SK-N-MC (cell line): ENCODE data around the gene MCM8.

Source experiments
- EZH2 ChIP-seq: fragments of 200-600 bp; sonication (generic); IDR thresholded peaks from one replicate; pipeline ENCODE4 v1.6.1; 2017; ENCODE audit warnings: antibody characterized with exemption
- FOXP2 ChIP-seq: optimal IDR thresholded peaks from 2 replicates; pipeline ENCODE3; 2011; ENCODE audit warnings: mild to moderate bottlenecking, moderate library complexity; ENCODE audit not compliant: insufficient read depth; ENCODE audit errors: extremely low read length, control extremely low read depth
- POLR2AphosphoS5 ChIP-seq: IDR thresholded peaks from 2 replicates; pipeline ENCODE4 v1.6.1; 2012; ENCODE audit warnings: mild to moderate bottlenecking, low read depth, low read length, borderline replicate concordance

GRCh38 chr20:5999783-6000182 is 49.3 kb downstream of the MCM8 start:
- TF ChIP-seq POLR2AphosphoS5: no peak
- TF ChIP-seq EZH2: no peak
- no peak for TF ChIP-seq FOXP2
